Measurements from ENCODE around the gene LGR6. TPM values are rescaled to one million over a fixed set of nuclear protein-coding genes. Genes with fewer than 3 reads are reported as not detected.
A peak's percentile ranks its signal among the peaks of the same experiment; 100 is the strongest.

LGR6 gene
- polyA plus RNA-seq, 1 donor from 2014 or later, result not detected

DNA sequence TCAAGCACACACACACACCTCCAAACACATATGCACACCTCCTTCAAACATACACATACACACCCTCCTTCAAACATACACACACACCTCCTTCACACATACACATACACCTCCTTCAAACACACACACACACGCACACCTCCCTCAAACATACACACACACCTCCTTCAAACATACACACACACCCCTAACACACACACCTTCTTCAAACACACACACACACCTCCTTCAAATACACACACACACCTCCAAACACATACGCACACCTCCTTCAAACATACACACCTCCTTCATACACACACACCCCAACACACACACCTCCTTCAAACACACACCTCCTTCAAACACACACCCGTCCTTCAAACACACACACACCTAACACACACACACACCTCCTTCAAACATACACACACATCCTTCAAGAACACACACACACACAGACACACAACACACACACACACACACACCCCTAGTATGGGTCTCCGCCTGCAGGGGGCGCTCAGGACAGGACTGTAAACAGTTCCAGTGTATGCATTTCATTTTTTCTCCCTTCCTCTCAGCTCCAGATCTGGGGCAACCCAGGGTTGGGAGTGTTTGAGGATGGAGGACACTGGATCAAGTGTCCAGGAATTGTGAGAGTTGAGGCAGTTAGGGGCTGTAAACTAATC, 12.1 kb downstream of the LGR6 start:
- no peaks in the 10 kb centered on the region for H4K20me1 ChIP-seq (ENCODE audit: insufficient read depth)
- no peak overlapping the region for H2AFZ ChIP-seq (ENCODE audit: low read depth, low read length)

DNA sequence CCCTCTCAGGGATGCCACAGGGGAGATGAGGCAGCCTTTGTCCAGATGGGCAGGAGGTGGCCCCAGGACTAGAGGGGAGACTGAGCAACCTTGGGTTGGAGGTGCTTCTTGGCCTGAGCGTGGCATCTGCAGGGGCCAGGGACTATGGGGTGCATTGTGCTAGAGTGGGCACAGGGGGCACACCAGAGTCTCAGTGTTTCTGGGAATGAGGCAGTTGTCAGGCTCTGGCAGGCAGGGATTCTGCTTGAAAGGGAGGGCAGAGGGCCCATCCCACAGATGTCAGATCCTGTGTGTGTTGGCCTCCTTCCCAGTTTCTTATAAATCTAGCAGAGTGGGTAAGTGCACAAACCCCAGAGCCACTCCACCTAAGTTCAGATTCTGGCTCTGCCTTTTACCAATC, 13.7 kb downstream of the LGR6 start:
- Histone ChIP-seq H4K20me1 (ENCODE audit: insufficient read depth) (no peaks in the 10 kb centered on the region), H3K9me3 (ENCODE audit: low read length) (no peaks in the 10 kb centered on the region), H2AFZ (ENCODE audit: low read depth, low read length) (no peak overlapping the region), H3K9ac (ENCODE audit: low read length) (no peak overlapping the region), H3K27ac (ENCODE audit: low read length) (no peak overlapping the region), H3K4me3 (ENCODE audit: low read length) (no peak overlapping the region), H3K4me2 (ENCODE audit: low read length) (no peak overlapping the region), H3K27me3 (ENCODE audit: insufficient read depth, low read depth, low read length) (no peaks in the 10 kb centered on the region), H3K79me2 (replicated peaks; ENCODE audit: insufficient read depth, low read length) (no peaks in the 10 kb centered on the region), H3K36me3 (ENCODE audit: insufficient read depth, low read length) (no peaks in the 10 kb centered on the region), H3F3A (ENCODE audit: insufficient read depth, low read length, poor library complexity, severe bottlenecking) (no peaks in the 10 kb centered on the region), H3K9me2 (ENCODE audit: insufficient read depth, low read length) (no peaks in the 10 kb centered on the region)
- TF ChIP-seq TAF1 (IDR thresholded peaks at IDR 0.05; ENCODE audit: low read depth), result no peak
- no peak for TF ChIP-seq EP300 (conservative IDR thresholded peaks at IDR 0.05; ENCODE audit: poor library complexity, severe bottlenecking)
- no peak for TF ChIP-seq POLR2AphosphoS5 (IDR thresholded peaks at IDR 0.05)
- TF ChIP-seq SMC3 (conservative IDR thresholded peaks at IDR 0.05; ENCODE audit: poor library complexity), result no peak
- no peak for TF ChIP-seq EZH2 (IDR thresholded peaks at IDR 0.05; ENCODE audit: borderline replicate concordance, insufficient read depth, low read length, poor library complexity, severe bottlenecking)
- no peak for TF ChIP-seq MXI1 (conservative IDR thresholded peaks at IDR 0.05; ENCODE audit: poor library complexity, severe bottlenecking)
- TF ChIP-seq, protein P1, sequence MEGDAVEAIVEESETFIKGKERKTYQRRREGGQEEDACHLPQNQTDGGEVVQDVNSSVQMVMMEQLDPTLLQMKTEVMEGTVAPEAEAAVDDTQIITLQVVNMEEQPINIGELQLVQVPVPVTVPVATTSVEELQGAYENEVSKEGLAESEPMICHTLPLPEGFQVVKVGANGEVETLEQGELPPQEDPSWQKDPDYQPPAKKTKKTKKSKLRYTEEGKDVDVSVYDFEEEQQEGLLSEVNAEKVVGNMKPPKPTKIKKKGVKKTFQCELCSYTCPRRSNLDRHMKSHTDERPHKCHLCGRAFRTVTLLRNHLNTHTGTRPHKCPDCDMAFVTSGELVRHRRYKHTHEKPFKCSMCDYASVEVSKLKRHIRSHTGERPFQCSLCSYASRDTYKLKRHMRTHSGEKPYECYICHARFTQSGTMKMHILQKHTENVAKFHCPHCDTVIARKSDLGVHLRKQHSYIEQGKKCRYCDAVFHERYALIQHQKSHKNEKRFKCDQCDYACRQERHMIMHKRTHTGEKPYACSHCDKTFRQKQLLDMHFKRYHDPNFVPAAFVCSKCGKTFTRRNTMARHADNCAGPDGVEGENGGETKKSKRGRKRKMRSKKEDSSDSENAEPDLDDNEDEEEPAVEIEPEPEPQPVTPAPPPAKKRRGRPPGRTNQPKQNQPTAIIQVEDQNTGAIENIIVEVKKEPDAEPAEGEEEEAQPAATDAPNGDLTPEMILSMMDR (IDR thresholded peaks at IDR 0.05; ENCODE audit: poor library complexity, severe bottlenecking), result no peak
- no peak for TF ChIP-seq RAD21 (conservative IDR thresholded peaks at IDR 0.05)
- TF ChIP-seq, protein P2, sequence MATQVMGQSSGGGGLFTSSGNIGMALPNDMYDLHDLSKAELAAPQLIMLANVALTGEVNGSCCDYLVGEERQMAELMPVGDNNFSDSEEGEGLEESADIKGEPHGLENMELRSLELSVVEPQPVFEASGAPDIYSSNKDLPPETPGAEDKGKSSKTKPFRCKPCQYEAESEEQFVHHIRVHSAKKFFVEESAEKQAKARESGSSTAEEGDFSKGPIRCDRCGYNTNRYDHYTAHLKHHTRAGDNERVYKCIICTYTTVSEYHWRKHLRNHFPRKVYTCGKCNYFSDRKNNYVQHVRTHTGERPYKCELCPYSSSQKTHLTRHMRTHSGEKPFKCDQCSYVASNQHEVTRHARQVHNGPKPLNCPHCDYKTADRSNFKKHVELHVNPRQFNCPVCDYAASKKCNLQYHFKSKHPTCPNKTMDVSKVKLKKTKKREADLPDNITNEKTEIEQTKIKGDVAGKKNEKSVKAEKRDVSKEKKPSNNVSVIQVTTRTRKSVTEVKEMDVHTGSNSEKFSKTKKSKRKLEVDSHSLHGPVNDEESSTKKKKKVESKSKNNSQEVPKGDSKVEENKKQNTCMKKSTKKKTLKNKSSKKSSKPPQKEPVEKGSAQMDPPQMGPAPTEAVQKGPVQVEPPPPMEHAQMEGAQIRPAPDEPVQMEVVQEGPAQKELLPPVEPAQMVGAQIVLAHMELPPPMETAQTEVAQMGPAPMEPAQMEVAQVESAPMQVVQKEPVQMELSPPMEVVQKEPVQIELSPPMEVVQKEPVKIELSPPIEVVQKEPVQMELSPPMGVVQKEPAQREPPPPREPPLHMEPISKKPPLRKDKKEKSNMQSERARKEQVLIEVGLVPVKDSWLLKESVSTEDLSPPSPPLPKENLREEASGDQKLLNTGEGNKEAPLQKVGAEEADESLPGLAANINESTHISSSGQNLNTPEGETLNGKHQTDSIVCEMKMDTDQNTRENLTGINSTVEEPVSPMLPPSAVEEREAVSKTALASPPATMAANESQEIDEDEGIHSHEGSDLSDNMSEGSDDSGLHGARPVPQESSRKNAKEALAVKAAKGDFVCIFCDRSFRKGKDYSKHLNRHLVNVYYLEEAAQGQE (IDR thresholded peaks at IDR 0.05; ENCODE audit: borderline replicate concordance), result no peak

More for the DNA sequence above, 12.1 kb downstream of the LGR6 start:
- Histone ChIP-seq H3K27ac (ENCODE audit: low read length) (no peak overlapping the region), H3K9me2 (ENCODE audit: insufficient read depth, low read length) (no peaks in the 10 kb centered on the region), H3K79me2 (replicated peaks; ENCODE audit: insufficient read depth, low read length) (no peaks in the 10 kb centered on the region), H3K9me3 (ENCODE audit: low read length) (no peaks in the 10 kb centered on the region), H3F3A (ENCODE audit: insufficient read depth, low read length, poor library complexity, severe bottlenecking) (no peaks in the 10 kb centered on the region), H3K27me3 (ENCODE audit: insufficient read depth, low read depth, low read length) (no peaks in the 10 kb centered on the region), H3K4me3 (ENCODE audit: low read length) (no peak overlapping the region), H3K4me2 (ENCODE audit: low read length) (no peak overlapping the region), H3K36me3 (ENCODE audit: insufficient read depth, low read length) (no peaks in the 10 kb centered on the region), H3K9ac (ENCODE audit: low read length) (no peak overlapping the region)
- TF ChIP-seq EZH2 (IDR thresholded peaks at IDR 0.05; ENCODE audit: borderline replicate concordance, insufficient read depth, low read length, poor library complexity, severe bottlenecking), result peak; percentile 6
- TF ChIP-seq, protein P2 (IDR thresholded peaks at IDR 0.05; ENCODE audit: borderline replicate concordance), result no peak
